PC-3 (cell line): ENCODE measurements around the gene PRADC1. TPM values are rescaled to one million over a fixed set of nuclear protein-coding genes. Genes with fewer than 3 reads are reported as not detected.

Experiments used
- ATAC-seq: fragments of 200-7000 bp; cut with Tn5 transposase; 2 replicates; pipeline ENCODE4 v1.9.1; 2020; ENCODE audit warnings: mild to moderate bottlenecking, moderate library complexity
- BruUV-seq: library from RNA; stranded (reverse); fragments of 400-500 nt; replicated peaks from 2 replicates; lab custom pipeline; 2021; lab: Mats Ljungman, UMichigan
- CTCF ChIA-PET: fragments of 300-600 bp; sonication (Branson Sonifier 250); formaldehyde crosslinking; loops from one replicate; lab custom pipeline; 2022; ENCODE audit warnings: antibody characterized with exemption; lab: Charles Lee
- POLR2A ChIA-PET: fragments of 300-600 bp; sonication (Branson Sonifier 250); formaldehyde crosslinking; loops from one replicate; lab custom pipeline; 2022; ENCODE audit warnings: antibody characterized with exemption; ENCODE audit not compliant: unreplicated experiment; lab: Charles Lee
- DNase-seq: peaks from one replicate; pipeline ENCODE4 v3.0.0-alpha.2; 2015
- H2AFZ ChIP-seq: fragments of 300-600 bp; sonication (generic); 2 replicates; pipeline ENCODE4 v1.6.0; 2016; ENCODE audit warnings: antibody characterized with exemption, low read length
- H3F3A ChIP-seq: fragments of 300-600 bp; sonication (generic); one replicate; pipeline ENCODE4 v1.6.0; 2017; ENCODE audit warnings: antibody characterized with exemption, low read length, control low read depth, mild to moderate bottlenecking; ENCODE audit not compliant: unreplicated experiment
- H3K27ac ChIP-seq: fragments of 300-600 bp; sonication (generic); 2 replicates; pipeline ENCODE4 v1.5.1; 2016; ENCODE audit warnings: mild to moderate bottlenecking, low read length
- H3K27me3 ChIP-seq: fragments of 300-600 bp; sonication (generic); 2 replicates; pipeline ENCODE4 v1.6.1; 2016; ENCODE audit warnings: low read length, mixed read lengths
- H3K36me3 ChIP-seq: fragments of 300-600 bp; sonication (generic); 2 replicates; pipeline ENCODE4 v1.6.1; 2016; ENCODE audit warnings: low read depth, mixed run types, low read length, mixed read lengths
- H3K4me1 ChIP-seq: fragments of 300-600 bp; sonication (generic); 2 replicates; pipeline ENCODE4 v1.5.1; 2016; ENCODE audit warnings: low read length; ENCODE audit not compliant: insufficient read depth
- H3K4me2 ChIP-seq: fragments of 300-600 bp; sonication (generic); 2 replicates; pipeline ENCODE4 v1.6.0; 2016; ENCODE audit warnings: low read length
- H3K4me3 ChIP-seq: fragments of 300-600 bp; sonication (generic); 2 replicates; pipeline ENCODE4 v1.5.1; 2016; ENCODE audit warnings: mild to moderate bottlenecking, low read length, mixed read lengths
- H3K79me2 ChIP-seq: fragments of 300-600 bp; sonication (generic); 2 replicates; pipeline ENCODE4 v1.6.1; 2017; ENCODE audit warnings: low read length, mixed read lengths
- H3K9ac ChIP-seq: fragments of 300-600 bp; sonication (generic); 2 replicates; pipeline ENCODE4 v1.6.0; 2016; ENCODE audit warnings: mild to moderate bottlenecking, low read length
- H3K9me2 ChIP-seq: fragments of 300-600 bp; sonication (generic); replicated peaks from 2 replicates; pipeline ENCODE4 v1.6.1; 2016; ENCODE audit warnings: mixed run types, low read length, mixed read lengths
- H3K9me3 ChIP-seq: fragments of 300-600 bp; sonication (generic); 2 replicates; pipeline ENCODE4 v1.6.1; 2016; ENCODE audit warnings: low read length, mixed read lengths
- H4K20me1 ChIP-seq: fragments of 300-600 bp; sonication (generic); 2 replicates; pipeline ENCODE4 v1.6.1; 2016; ENCODE audit warnings: low read length, mixed read lengths
- EZH2 ChIP-seq: fragments of 300-600 bp; sonication (generic); IDR thresholded peaks from one replicate; pipeline ENCODE4 v1.6.1; 2017; ENCODE audit warnings: antibody characterized with exemption, mild to moderate bottlenecking, low read length; ENCODE audit not compliant: unreplicated experiment
- EZH2phosphoT487 ChIP-seq: fragments of 300-600 bp; sonication (generic); IDR thresholded peaks from 2 replicates; pipeline ENCODE4 v1.6.1; 2018; ENCODE audit warnings: mild to moderate bottlenecking, antibody characterized with exemption, low read length, borderline replicate concordance
- intact Hi-C: fragments of 100-400 bp; cut with micrococcal nuclease; formaldehyde crosslinking; loops from 2 replicates; pipeline ENCODE4 v1.9.0; 2023
- total RNA-seq: library from RNA; depleted of rRNA; stranded (reverse); fragments of >200 nt; gene quantifications from 2 replicates; pipeline ENCODE4 v1.2.3, GENCODE V29; 2014
- TF ChIP-seq, protein P1 (sequence below): fragments of 300-600 bp; sonication (generic); conservative IDR thresholded peaks from 2 replicates; pipeline ENCODE4 v1.5.1; 2017; ENCODE audit warnings: antibody characterized with exemption, low read depth, mild to moderate bottlenecking, low read length

Gene PRADC1
- total RNA-seq, 1 experiment from 2014 or later: 62.5 TPM

DNA sequence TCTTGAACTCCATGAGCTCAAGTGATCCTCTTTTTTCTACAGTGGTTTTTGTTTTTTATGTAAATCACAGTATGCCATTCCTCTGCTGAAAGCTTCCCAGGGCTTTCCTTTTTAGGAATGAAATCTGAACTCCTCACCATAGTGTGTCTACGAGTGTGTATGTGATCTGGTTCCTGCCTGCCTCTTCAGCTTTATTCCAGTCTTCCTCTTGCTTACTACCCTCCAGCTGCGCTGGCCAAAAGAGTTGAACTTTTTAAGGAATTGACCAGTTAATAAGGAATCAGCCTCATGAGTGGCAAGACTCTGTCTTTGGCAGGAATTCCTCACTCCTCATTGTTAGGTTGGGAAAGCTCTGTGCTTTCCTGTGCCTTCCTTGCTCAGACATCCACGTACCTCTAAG is 5.1 kb upstream of the PRADC1 start:
- intact Hi-C loops: no loop called here
- CTCF ChIA-PET: no interaction called here
- no peak for DNase-seq

DNA sequence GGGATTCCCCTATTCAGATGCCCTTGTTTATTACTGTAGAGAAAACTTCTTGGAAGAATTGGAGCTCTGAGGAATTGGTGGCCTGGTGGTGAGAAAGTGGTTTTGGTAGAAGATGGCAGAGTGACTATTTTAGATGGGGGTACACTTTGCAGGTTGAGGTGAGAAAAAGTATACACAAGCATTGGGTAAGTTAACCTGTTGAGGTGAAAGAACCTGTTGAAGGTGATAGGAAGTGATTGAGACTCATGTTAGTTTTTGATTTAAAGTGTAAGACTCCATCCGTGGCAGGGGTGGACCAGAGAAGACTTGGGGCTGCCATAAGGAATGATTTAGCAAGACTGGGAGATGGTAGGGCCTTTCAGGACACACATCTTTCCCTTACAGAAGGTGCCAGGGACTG is 4.1 kb upstream of the PRADC1 start:
- CTCF ChIA-PET: no interaction called here
- BruUV-seq: no TSS peak

More for the DNA sequence above, 5.1 kb upstream of the PRADC1 start:
- Histone ChIP-seq H3K4me2 (no peak overlapping the region), H3K27me3 (no peaks in the 10 kb centered on the region), H3K4me3 (no peak overlapping the region), H3K79me2 (peaks cover 84% of the 10 kb centered on the region), H3K36me3 (peaks cover 27% of the 10 kb centered on the region), H3K9me3 (no peaks in the 10 kb centered on the region), H3K9me2 (no peaks in the 10 kb centered on the region), H3K4me1 (peaks cover 10% of the 10 kb centered on the region), H2AFZ (no peak overlapping the region), H3K9ac (no peak overlapping the region), H3F3A (no peaks in the 10 kb centered on the region), H4K20me1 (peaks cover 63% of the 10 kb centered on the region), H3K27ac (no peak overlapping the region)
- no TSS peak for BruUV-seq
- ATAC-seq: no peak
- POLR2A ChIA-PET: no interaction called here
- TF ChIP-seq EZH2phosphoT487: no peak
- no peak for TF ChIP-seq EZH2
- TF ChIP-seq, protein P1, sequence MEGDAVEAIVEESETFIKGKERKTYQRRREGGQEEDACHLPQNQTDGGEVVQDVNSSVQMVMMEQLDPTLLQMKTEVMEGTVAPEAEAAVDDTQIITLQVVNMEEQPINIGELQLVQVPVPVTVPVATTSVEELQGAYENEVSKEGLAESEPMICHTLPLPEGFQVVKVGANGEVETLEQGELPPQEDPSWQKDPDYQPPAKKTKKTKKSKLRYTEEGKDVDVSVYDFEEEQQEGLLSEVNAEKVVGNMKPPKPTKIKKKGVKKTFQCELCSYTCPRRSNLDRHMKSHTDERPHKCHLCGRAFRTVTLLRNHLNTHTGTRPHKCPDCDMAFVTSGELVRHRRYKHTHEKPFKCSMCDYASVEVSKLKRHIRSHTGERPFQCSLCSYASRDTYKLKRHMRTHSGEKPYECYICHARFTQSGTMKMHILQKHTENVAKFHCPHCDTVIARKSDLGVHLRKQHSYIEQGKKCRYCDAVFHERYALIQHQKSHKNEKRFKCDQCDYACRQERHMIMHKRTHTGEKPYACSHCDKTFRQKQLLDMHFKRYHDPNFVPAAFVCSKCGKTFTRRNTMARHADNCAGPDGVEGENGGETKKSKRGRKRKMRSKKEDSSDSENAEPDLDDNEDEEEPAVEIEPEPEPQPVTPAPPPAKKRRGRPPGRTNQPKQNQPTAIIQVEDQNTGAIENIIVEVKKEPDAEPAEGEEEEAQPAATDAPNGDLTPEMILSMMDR: no peak

More for the DNA sequence above, 4.1 kb upstream of the PRADC1 start:
- ATAC-seq (no peak), DNase-seq (no peak)
- no peak overlapping the region for H2AFZ ChIP-seq
- POLR2A ChIA-PET: no interaction called here
- peaks cover 58% of the 10 kb centered on the region for H4K20me1 ChIP-seq
- peaks cover 15% of the 10 kb centered on the region for H3K4me1 ChIP-seq
- intact Hi-C loops: no loop called here
- TF ChIP-seq EZH2 (no peak), EZH2phosphoT487 (no peak)
- TF ChIP-seq, protein P1: no peak
- H3K9ac ChIP-seq: no peak overlapping the region
- H3K27ac ChIP-seq: no peak overlapping the region
- no peaks in the 10 kb centered on the region for H3K9me3 ChIP-seq
- no peaks in the 10 kb centered on the region for H3K9me2 ChIP-seq
- peaks cover 20% of the 10 kb centered on the region for H3K36me3 ChIP-seq
- no peaks in the 10 kb centered on the region for H3F3A ChIP-seq
- no peak overlapping the region for H3K4me3 ChIP-seq
- 0 out of 2 replicates have a peak overlapping the region, but pooled peaks have one; percentile 5 for H3K4me2 ChIP-seq
- peaks cover 83% of the 10 kb centered on the region for H3K79me2 ChIP-seq
- no peaks in the 10 kb centered on the region for H3K27me3 ChIP-seq
